Stimulated activated memory B cell treated with anti-CD40 and anti-IgM and Interleukin-4, amounts not matched to agents 10 μg/mL and 1 μg/mL and 100 μg/mL, for 72 hours (primary cell): Measurements from ENCODE around the gene PYCARD.

ENCODE experiments used
- ATAC-seq: fragments of 150-1000 bp; cut with Tn5 transposase; 2 replicates; pipeline ENCODE4 v1.10.0; 2021
- H3K27ac Mint-ChIP-seq: one replicate; pipeline ENCODE4 v1.8.0; 2022; ENCODE audit warnings: mild to moderate bottlenecking, mixed read lengths
- H3K27me3 Mint-ChIP-seq: one replicate; pipeline ENCODE4 v1.8.0; 2022; ENCODE audit warnings: mixed read lengths
- H3K36me3 Mint-ChIP-seq: one replicate; pipeline ENCODE4 v1.8.0; 2022; ENCODE audit warnings: mixed read lengths
- H3K4me1 Mint-ChIP-seq: one replicate; pipeline ENCODE4 v1.8.0; 2022; ENCODE audit warnings: mixed read lengths
- H3K4me3 Mint-ChIP-seq: one replicate; pipeline ENCODE4 v1.8.0; 2022; ENCODE audit warnings: mild to moderate bottlenecking, moderate library complexity, mixed read lengths
- H3K9me3 Mint-ChIP-seq: one replicate; pipeline ENCODE4 v1.8.0; 2022; ENCODE audit warnings: mixed read lengths

The PYCARD gene

GRCh38 chr16:31157136-31157535, 45.4 kb downstream of the PYCARD start:
- peak; percentile 59 for ATAC-seq
- H3K9me3 Mint-ChIP-seq = no peaks in the 10 kb centered on the region
- H3K27ac Mint-ChIP-seq = no peak overlapping the region
- no peaks in the 10 kb centered on the region for H3K27me3 Mint-ChIP-seq
- peaks cover 7% of the 10 kb centered on the region for H3K4me1 Mint-ChIP-seq
- no peaks in the 10 kb centered on the region for H3K36me3 Mint-ChIP-seq
- peak overlapping the region; percentile 18 for H3K4me3 Mint-ChIP-seq
